ENCODE data around the gene CLMP.
A peak's percentile ranks its signal among the peaks of the same experiment; 100 is the strongest.
"Not testable (repeated sequence)": the region's sequence is repeated elsewhere in the genome, so short reads cannot be mapped to it uniquely, and the experiment has no call there.

Gene CLMP

GRCh38 chr11:123132034-123132766, 62.8 kb downstream of the CLMP start:
- not testable (repeated sequence) for DNase-seq

GRCh38 chr11:123129920-123130319, 65.1 kb downstream of the CLMP start:
- no peak for DNase-seq

DNA sequence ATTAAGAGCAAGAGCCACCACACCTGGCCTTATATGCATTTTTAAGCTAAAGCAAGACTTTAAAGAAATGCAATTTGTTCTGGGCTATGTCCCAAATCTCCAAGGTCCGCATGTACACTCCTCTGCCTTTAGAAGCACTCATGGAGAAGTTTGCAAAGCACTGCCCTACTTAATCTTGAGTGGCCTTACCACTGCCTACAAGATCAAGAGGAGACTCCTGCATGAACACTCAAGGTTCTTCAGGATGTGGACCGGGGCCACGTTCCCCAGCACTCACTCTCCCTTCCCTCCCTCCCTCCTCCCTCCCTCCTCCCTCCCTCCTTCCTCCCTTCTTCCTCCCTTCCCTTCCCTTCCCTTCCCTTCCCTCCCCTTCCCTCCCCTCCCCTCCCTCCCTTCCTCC, 69.9 kb downstream of the CLMP start:
- no peak for DNase-seq

DNA sequence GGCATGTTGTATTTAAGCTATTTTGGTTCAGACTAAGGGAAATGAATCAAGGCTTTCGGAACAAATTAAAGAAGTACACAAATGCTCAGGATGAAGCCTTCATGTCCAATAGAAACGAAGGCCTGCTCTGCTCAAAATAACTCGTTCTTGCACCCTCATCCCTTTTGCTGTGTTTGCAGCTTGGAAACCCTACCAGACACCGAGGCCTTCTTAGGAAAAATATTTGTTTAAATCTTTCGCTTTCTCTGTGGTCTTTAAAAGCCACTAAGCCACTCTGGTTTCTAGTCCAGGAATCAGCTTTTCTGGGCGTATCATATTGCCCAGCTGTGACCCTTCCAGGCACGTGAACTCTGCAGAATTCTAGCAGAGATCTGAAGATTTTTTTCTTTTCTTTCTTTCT, 72.2 kb downstream of the CLMP start:
- DNase-seq: no peak

GRCh38 chr11:123122341-123122740, 72.7 kb downstream of the CLMP start:
- no peak for DNase-seq

- DNase-seq: no peak
These were observed 78.6 kb downstream of the CLMP start for GRCh38 chr11:123116486-123116885.

- DNase-seq: peak; percentile 37
These were observed 83.6 kb downstream of the CLMP start for GRCh38 chr11:123111465-123111864.

DNA sequence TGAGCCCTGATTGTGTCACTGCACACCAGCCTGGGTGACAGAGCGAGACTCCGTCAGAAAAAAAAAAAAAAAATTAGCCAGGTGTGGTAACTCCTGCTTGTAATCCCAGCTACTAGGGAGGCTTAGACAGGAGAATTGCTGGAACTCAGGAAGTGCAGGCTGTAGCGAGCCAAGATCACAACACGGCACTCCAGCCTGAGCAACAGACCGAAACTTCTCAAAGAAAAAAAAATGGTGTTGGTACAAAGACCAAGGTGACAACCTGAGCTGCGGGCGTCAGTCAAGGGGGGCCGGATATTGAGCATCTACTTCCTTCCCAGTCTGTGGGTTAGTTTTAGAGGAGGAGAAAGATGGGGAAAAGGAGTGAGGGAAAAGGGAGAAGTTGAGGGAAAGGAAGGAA, 84.7 kb downstream of the CLMP start:
- DNase-seq: no peak

- DNase-seq: no peak
These were observed 87.0 kb downstream of the CLMP start for GRCh38 chr11:123107945-123108495.

GRCh38 chr11:123104697-123105096, 90.4 kb downstream of the CLMP start:
- no peak for DNase-seq

GRCh38 chr11:123103326-123103980, 91.6 kb downstream of the CLMP start:
- DNase-seq: peak; percentile 78

DNA sequence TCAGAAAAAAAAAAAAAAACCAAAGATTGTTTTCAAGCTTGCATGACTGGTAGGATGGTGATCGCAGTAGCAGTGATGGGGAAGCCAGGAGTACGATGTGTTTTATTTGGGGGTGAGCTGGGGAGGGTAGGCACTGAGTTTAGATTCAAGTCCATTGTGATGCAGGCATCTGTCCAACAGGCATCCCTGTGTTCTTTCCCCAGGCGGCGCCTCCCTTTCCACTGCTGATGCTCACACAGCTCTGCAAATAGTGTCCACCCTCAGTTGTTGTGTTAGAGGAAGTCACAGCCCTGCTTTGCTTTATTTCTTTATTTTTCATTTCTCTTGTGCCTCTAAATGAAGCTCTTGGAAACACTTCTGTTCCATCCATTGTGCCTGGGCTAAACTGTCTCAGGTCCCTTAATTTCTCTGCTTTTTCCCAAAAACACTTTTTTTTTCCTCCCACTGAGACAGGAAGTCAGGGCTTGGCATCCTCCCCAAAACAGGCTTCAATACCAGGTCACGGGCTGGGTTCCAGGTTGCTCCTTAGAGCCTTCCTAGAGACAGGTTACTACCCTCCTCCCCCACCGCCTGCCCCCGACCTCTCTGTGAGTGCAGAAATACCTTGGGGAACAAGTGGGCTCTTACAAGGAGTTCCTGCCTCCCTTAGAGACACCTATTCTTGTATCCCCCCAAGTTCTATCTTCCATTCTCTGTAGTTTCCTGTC, 94.5 kb downstream of the CLMP start:
- no peak for DNase-seq

DNA sequence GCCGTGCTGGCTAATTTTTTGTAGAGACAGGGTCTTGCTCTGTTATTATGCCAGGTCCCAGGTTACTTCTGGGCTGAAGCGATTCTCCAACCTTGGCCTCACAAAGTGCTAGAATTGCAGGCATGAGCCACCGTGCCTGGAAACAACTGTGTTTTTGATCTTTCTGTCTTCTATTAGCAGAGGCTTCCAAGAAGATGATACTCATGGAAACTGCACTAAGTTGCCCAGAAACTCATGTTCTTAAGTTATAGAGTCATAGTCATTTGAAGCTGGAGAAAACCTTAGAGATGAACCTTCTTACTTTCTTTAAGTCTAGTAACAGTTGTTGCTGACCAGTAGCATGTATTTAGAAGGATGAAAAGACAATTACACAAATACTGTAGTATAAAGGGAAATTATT, 96.1 kb downstream of the CLMP start:
- no peak for DNase-seq

DNA sequence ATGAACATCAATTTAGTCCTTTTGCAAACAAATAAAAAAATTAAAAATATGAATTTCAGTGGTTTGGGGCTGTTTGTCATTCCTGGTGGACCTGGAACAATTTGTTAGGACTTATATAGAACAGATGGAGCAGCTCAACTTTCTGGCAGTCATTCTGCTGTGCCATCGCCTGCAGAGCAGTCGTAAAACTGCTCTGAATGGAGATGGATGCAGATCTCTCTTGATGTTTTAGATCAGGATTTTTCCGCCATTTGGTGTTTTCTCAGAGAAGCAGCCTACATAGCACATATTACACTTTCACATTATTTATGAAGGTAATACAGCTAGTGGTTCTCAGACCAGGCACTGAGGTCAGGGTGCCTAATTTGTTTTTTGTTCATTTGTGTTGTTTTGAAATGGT, 101.3 kb downstream of the CLMP start:
- DNase-seq: no peak

DNA sequence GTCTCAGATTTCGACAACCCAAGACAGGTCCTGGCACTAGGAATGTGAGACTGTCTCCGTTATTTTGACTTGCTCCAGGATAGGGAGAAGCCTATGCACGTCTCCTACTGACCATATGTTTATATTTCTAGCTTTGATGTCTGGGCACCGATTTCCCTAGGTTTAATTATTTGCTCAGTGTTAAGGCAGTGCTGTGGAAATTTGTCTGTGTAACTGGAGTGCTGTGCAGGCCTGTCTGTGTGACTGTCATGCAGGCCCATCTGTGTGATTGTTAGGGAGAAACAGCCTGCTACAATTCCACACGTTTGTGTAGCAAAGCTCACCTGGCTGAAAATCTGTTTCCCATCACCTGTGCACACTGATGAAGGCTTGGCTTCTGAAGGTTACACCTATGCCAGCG, 103.5 kb downstream of the CLMP start:
- DNase-seq: no peak

- not testable (repeated sequence) for DNase-seq
These were observed 104.9 kb downstream of the CLMP start for GRCh38 chr11:123090168-123090567.

DNA sequence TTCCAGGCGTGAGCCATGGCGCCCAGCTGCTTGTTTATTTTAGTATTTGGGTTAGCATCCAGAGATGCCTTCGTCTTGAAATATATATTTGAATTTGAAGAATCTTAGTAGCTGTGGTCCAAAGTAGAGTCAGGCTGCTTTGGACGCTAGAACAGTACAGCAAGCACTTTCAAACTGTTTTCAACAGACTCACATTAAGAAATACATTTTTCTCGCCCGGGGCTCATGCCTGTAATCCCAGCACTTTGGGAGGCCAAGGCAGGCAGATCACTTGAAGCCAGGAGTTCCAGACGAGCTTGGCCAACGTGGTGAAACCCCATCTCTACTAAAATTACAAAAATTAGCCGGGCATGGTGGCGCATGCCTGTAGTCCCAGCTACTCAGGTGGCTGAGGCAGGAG, 106.2 kb downstream of the CLMP start:
- not testable (repeated sequence) for DNase-seq

GRCh38 chr11:123087657-123088056, 107.4 kb downstream of the CLMP start:
- DNase-seq: not testable (repeated sequence)

DNA sequence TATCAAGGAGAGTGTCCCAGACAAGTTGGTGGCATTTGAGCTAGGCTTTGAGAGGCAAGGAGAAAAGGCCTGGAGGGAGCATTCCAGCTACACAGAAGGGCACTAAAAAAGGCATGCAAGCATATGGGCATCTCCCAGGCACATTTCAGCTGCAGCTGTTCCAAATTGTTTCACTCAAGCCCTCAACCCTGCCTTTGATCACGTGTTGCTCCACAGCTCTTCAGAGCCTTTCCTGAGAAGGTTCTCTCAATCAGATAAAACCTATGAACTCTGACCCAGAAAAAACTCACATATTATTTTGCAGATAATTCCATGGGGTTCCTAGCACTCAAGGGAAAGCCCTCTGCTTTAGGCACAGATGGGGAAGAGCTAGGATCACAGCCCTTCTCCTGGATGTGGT, 108.7 kb downstream of the CLMP start:
- DNase-seq: no peak

- no peak for DNase-seq
These were observed 109.6 kb downstream of the CLMP start for GRCh38 chr11:123085497-123085896.

DNA sequence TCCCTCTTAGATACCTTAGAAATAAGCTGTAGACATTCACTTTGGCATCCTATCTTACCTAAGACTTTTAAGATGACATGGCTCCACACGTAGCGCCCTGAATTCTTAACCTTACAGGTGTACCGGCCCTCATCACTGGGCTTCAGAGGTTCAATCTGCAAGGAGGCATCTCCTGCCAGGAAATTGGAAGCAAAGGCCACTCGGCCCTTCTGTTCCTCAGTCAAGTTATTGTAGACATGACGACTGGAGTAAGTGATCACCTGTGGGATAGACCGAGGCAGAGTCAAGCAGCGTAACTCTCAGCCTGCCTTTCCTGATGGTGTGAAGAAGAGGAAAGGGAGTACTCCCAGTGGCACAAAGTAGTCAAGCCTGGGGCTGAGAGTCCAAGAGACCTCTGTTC, 110.6 kb downstream of the CLMP start:
- no peak for DNase-seq

- peak; percentile 4 for DNase-seq
These were observed 111.4 kb downstream of the CLMP start for GRCh38 chr11:123083623-123084029.

- no peak for DNase-seq
These were observed 112.1 kb downstream of the CLMP start for GRCh38 chr11:123082977-123083376.

GRCh38 chr11:123080015-123080414, 115.0 kb downstream of the CLMP start:
- no peak for DNase-seq
